ENCODE results near the gene MSANTD2.

The MSANTD2 gene

DNA sequence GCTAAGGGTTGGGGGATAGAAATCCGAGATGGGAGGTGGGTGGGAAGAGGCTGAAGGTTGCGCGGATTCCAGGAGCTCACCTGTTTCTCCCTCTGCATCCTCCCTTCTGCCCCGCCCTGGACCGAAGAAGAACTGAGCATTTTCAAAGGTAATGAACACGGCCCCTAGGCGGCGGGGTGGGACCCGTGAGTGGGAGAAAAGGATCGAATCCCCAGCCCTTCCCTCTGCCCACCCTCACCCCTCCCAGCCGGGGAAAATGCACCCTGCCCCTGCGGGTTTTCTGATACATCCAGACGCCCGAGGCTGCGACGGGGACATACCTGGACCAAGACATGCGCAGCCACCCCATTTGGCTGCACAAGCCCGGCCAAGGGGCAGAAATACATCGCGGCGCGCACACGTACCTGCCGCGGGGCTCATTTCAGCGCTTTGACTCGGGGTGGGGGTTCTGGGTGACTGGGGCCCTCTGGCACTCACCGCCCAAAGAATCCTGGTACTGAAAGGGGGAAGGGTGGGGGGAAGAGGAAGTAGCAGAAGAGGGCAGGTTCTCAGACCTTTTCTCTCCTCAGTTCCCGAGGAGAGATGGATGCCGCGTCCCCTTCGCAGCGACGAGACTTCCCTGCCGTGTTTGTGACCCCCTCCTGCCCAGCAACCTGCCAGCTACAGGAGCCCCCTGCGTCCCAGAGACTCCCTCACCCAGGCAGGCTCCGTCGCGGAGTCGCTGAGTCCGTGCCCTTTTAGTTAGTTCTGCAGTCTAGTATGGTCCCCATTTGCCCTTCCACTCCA lies 54.2 kb downstream of the MSANTD2 start:
- peak overlapping the region; percentile 78 for H3K27ac ChIP-seq
- TF ChIP-seq, protein P1, sequence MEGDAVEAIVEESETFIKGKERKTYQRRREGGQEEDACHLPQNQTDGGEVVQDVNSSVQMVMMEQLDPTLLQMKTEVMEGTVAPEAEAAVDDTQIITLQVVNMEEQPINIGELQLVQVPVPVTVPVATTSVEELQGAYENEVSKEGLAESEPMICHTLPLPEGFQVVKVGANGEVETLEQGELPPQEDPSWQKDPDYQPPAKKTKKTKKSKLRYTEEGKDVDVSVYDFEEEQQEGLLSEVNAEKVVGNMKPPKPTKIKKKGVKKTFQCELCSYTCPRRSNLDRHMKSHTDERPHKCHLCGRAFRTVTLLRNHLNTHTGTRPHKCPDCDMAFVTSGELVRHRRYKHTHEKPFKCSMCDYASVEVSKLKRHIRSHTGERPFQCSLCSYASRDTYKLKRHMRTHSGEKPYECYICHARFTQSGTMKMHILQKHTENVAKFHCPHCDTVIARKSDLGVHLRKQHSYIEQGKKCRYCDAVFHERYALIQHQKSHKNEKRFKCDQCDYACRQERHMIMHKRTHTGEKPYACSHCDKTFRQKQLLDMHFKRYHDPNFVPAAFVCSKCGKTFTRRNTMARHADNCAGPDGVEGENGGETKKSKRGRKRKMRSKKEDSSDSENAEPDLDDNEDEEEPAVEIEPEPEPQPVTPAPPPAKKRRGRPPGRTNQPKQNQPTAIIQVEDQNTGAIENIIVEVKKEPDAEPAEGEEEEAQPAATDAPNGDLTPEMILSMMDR (conservative IDR thresholded peaks at IDR 0.05), result peak; percentile 29; the same call in 1 of the 2 replicates

DNA sequence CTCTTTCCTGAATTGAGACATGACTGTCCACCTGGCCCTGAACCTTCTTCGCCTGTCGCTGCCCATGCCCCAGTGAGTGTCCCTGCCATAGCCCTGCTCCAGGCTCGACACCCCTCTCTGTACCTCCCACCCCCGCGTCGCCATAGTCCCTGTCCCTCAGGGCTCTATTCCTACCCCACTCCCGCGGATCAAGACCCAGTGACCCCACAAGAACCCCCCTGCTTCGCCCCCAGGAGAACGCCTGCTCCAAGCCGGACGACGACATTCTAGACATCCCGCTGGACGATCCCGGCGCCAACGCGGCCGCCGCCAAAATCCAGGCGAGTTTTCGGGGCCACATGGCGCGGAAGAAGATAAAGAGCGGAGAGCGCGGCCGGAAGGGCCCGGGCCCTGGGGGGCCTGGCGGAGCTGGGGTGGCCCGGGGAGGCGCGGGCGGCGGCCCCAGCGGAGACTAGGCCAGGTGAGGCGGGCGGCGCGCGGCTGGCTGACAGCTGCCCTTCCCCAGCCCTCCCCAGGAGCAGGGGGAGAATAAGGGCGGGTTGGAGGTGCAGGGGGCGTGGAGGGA lies 54.9 kb downstream of the MSANTD2 start:
- TF ChIP-seq, protein P1 (conservative IDR thresholded peaks at IDR 0.05), result no peak
- H3K27ac ChIP-seq, result no peak overlapping the region

DNA sequence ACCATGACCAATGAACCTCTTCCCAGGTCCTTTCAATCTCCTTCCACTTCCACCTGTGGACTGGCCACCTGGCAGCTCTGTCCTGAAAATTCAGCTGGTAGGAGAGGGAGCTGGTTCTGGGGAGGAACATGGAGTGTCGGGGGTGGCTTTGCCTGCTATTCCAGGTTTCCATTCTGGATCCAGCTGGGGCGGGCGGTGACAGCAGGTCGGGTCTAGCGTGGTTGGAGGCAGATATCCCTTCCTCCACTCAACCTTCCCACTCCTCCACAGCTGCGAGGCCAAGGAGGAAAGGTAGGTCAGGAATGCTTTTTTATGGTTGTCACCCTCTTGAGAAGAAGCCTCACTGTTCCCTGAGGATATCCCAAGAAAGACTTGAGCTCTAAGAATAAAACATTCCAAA lies 57.2 kb downstream of the MSANTD2 start:
- TF ChIP-seq, protein P1 (conservative IDR thresholded peaks at IDR 0.05), result no peak
- H3K27ac ChIP-seq, result no peak overlapping the region

DNA sequence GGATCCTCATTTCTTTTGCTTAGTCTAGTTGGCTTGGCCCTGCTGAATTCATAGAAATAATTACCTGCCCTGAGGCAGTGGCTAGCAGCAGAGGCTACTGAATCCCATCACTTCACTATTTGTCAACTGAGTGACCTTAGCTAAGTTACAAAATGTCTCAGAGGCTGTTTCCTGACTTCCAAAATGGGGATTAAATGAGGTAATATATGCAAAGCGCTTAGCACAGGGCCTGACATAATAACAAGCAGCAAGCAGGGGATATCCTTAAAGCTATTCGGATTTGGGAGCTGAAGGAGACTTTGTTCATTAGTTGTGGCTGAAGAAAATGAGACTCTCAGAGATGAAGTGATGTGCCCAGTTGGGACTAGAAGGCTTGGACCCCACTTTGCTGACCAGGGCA lies 57.7 kb downstream of the MSANTD2 start:
- TF ChIP-seq, protein P1 (conservative IDR thresholded peaks at IDR 0.05), result no peak
- H3K27ac ChIP-seq, result no peak overlapping the region

DNA sequence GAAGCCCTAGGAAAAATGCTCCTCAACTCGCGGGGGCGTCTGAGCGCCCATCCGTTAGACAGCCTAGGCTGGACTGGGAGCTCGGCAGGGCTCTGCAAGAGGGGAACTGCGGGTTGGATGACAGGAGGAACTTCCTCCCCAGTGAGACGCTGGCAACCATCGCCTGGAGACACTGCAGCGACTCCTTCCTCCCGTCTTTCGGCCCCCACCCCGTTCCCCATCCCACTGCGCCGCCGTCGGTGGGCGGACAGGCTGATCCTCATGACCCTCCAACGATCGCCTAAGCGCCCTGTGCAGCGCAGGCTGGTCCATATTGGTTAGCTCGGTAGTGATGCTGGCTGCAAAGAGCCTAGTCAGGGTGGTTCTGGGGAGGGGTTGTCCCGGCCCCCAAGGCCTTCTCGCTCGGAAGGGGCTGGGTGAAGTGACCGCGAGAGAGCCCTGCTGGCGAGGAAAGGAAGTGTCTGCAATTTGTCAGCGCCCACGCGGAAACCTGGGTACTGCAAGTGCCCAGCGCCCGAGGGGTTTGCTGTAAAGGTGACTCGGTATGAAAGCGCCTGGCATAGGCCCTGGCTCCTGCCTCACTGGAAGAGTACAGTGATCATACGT lies 59.8 kb downstream of the MSANTD2 start:
- peak overlapping the region; percentile 21; the same call in 1 of the 2 replicates for H3K27ac ChIP-seq
- TF ChIP-seq, protein P1 (conservative IDR thresholded peaks at IDR 0.05), result peak; percentile 74

DNA sequence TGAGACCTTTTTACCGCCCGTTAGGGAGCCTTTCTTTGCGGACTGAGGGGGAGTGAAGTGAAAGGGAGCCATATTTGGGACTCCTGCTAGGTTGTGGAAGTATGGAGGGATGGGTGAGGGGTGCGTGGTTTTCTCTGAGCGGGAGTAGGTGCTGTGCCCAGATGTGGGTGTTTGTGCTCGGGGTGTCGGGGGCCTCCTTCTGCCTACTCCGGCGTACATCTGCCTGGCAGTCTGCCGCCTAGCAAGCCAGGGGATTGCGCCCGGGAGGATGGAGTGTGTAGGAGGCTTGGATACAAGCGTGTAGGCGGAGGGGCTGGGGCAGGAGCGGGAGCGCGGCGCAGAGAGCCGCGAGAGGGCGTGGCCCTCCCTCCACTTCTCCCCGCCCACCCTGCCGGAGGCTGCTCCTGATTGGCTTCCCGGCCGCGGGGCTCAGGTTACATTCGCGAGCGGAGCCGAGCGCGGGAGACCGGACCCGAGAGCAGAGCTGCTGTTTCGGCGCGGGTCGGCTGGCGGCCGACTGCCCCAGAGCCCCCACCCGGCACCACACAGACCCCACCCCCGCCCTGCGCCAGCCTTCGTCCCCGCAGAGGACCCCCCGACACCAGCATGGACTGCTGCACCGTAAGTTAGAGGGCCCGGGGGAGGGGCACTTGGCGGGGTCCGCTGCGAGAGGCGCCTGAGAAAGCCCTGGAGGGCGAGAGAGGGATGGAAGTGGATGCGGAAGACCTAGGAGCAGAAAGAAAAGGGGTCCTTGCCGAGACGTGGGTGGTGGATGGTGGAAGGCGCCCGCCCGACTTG lies 60.5 kb downstream of the MSANTD2 start, which contains the start of gene NRGN:
TSS of gene NRGN (plus strand) at position 464 of the 798 bp plus-strand sequence. CDS start at position 607, 143 bp downstream.
- peak within 1 kb of the TSS; percentile 21; the same call in 1 of the 2 replicates for H3K27ac ChIP-seq

More for the DNA sequence above, 60.5 kb downstream of the MSANTD2 start, which contains the start of gene NRGN:
- TF ChIP-seq, protein P1 (conservative IDR thresholded peaks at IDR 0.05), result no peak

Measured in VCaP (cell line).